Activated CD8-positive, alpha-beta memory T cell treated with anti-CD3 and anti-CD28 coated beads for 1 hour (primary cell): ENCODE results near the gene PLA2G4E.

Source experiments
- DNase-seq, 2 donors: peaks; one replicate each; pipeline ENCODE4 v3.0.0-alpha.2; 2020; ENCODE audit warnings: low read depth in 1 of 2; ENCODE audit errors: extremely low read depth in 1 of 2

PLA2G4E gene

GRCh38 chr15:42056934-42057798, 36.3 kb upstream of the PLA2G4E start:
- DNase-seq, result peak in 1 of 2 donors; percentile 9

GRCh38 chr15:42053914-42054313, 33.1 kb upstream of the PLA2G4E start:
- no peak for DNase-seq

GRCh38 chr15:42053010-42053409, 32.2 kb upstream of the PLA2G4E start:
- no peak for DNase-seq

- no peak for DNase-seq
Observed at GRCh38 chr15:42050484-42051255, 29.8 kb upstream of the PLA2G4E start.

- DNase-seq, result no peak
Observed at GRCh38 chr15:42048821-42049200, 28.0 kb upstream of the PLA2G4E start.

GRCh38 chr15:42048080-42048820, 27.4 kb upstream of the PLA2G4E start:
- no peak for DNase-seq

- DNase-seq, result no peak
Observed at GRCh38 chr15:42046597-42046996, 25.8 kb upstream of the PLA2G4E start.

GRCh38 chr15:42045211-42045615, 24.4 kb upstream of the PLA2G4E start:
- no peak for DNase-seq

GRCh38 chr15:42042602-42043400, 22.0 kb upstream of the PLA2G4E start:
- DNase-seq, result no peak

GRCh38 chr15:42038401-42038800, 17.6 kb upstream of the PLA2G4E start:
- DNase-seq, result no peak

GRCh38 chr15:42037656-42038055, 16.8 kb upstream of the PLA2G4E start:
- DNase-seq, result no peak

- no peak for DNase-seq
Observed at GRCh38 chr15:42036966-42037365, 16.1 kb upstream of the PLA2G4E start.

GRCh38 chr15:42036112-42036905, 15.5 kb upstream of the PLA2G4E start:
- no peak for DNase-seq

- no peak for DNase-seq
Observed at GRCh38 chr15:42035435-42035761, 14.6 kb upstream of the PLA2G4E start.

- no peak for DNase-seq
Observed at GRCh38 chr15:42034628-42035434, 14.0 kb upstream of the PLA2G4E start.

GRCh38 chr15:42033214-42033873, 12.5 kb upstream of the PLA2G4E start:
- DNase-seq, result no peak

GRCh38 chr15:42032376-42033213, 11.8 kb upstream of the PLA2G4E start:
- no peak for DNase-seq
